DOHH2 (cell line): ENCODE results near the gene GOLIM4.

ENCODE experiments used
- CTCF ChIP-seq: fragments of 200-600 bp; sonication (generic); IDR thresholded peaks from one replicate; pipeline ENCODE4 v1.5.1; 2014; ENCODE audit warnings: antibody characterized with exemption, mild to moderate bottlenecking, low read depth, low read length; ENCODE audit not compliant: poor library complexity, severe bottlenecking
- EZH2phosphoT487 ChIP-seq: fragments of 200-600 bp; sonication (generic); IDR thresholded peaks from 2 replicates; pipeline ENCODE4 v1.6.1; 2017; ENCODE audit warnings: borderline replicate concordance, mild to moderate bottlenecking, antibody characterized with exemption, low read length, moderate library complexity, mixed read lengths

DNA sequence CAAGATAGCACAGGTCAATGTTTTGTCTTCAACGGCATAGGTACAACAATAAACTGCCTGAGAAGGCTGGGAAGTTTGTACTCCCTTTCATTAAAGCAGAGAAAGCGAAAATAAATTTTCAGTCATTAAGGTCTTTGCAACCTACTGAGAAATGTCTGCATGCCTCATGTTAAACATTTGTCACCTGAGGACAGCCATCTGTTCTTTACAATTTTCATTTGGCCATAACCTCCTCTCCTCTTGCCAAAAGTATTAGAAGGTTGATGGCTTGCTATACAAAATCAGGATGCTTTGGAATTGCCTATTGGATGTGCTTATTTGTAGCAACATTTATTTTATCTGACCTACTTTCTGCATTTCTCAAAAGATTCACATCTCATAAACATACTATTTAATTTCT, 122.7 kb downstream of the GOLIM4 start:
- no peak for TF ChIP-seq CTCF
- TF ChIP-seq EZH2phosphoT487: no peak
